ENCODE measurements around the gene CIAO2A.

The CIAO2A gene

DNA sequence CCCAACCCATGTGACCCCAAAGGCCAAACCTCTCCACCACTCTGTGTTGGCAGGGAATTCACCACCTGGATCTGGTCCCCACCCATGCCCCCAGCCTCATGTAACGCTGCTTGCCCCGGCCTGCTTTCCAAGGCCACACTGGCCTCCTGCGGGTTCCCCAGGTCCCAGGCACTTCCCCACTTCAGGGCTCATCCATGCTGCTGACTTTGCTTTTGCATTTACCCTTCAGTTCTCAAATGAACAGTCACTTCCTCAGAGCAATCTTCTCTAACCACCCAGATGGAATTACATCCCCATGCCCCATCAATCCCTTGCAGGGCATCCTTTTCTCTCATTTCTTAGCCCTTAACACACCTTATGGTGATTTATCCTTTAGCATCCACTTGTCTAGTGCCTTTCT is 56.5 kb downstream of the CIAO2A start:
- DNase-seq (ENCODE audit: low read depth): no peak
- TF ChIP-seq, protein P1, sequence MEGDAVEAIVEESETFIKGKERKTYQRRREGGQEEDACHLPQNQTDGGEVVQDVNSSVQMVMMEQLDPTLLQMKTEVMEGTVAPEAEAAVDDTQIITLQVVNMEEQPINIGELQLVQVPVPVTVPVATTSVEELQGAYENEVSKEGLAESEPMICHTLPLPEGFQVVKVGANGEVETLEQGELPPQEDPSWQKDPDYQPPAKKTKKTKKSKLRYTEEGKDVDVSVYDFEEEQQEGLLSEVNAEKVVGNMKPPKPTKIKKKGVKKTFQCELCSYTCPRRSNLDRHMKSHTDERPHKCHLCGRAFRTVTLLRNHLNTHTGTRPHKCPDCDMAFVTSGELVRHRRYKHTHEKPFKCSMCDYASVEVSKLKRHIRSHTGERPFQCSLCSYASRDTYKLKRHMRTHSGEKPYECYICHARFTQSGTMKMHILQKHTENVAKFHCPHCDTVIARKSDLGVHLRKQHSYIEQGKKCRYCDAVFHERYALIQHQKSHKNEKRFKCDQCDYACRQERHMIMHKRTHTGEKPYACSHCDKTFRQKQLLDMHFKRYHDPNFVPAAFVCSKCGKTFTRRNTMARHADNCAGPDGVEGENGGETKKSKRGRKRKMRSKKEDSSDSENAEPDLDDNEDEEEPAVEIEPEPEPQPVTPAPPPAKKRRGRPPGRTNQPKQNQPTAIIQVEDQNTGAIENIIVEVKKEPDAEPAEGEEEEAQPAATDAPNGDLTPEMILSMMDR (IDR thresholded peaks at IDR 0.05; ENCODE audit: insufficient read depth, low read depth, low read length, missing control alignments): no peak

DNA sequence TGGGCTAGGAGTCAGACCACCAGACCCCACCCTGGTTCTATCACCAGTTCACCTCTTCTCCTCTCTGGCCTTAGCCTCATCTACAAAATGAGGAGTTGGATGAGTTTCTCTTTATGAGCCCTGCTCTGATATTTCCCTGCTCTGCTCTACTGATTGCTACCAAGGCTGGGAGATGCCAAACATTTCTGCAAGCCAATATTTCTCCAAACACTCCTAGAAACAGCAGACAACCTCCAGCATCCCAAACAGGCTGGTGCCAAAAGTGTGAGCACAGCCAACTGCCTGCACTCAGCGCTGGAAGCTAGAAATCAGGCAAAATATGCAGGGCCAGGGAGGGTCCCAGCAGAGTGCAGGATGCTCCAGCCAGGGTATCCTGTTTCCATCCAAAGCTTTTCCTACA is 58.1 kb downstream of the CIAO2A start:
- DNase-seq (ENCODE audit: low read depth): no peak
- no peak overlapping the region for H3K4me3 ChIP-seq (ENCODE audit: low read length)
- TF ChIP-seq, protein P1 (IDR thresholded peaks at IDR 0.05; ENCODE audit: insufficient read depth, low read depth, low read length, missing control alignments): no peak

More for the DNA sequence above, 56.5 kb downstream of the CIAO2A start:
- no peak overlapping the region for H3K4me3 ChIP-seq (ENCODE audit: low read length)

DNA sequence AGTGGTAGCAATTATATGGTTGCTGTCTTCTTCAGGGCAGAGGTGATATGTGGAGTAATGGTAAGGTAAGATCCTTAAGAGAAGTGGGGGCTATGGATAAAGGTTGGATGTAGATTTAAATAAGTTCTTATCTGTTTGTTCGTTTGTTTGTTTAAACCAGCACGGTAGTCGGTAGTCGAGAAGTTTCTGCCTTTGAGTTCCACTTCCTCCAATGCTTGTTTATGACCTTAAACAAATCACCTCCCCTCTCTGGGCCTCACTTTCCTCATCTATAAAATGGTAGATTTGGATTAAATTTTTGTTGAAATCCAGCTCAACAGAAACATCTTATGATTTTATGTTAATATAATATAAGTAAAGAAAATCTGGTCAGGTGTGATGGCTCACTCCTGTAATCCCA is 59.1 kb downstream of the CIAO2A start:
- H3K4me3 ChIP-seq (ENCODE audit: low read length): no peak overlapping the region
- TF ChIP-seq, protein P1 (IDR thresholded peaks at IDR 0.05; ENCODE audit: insufficient read depth, low read depth, low read length, missing control alignments): no peak
- no peak for DNase-seq (ENCODE audit: low read depth)

DNA sequence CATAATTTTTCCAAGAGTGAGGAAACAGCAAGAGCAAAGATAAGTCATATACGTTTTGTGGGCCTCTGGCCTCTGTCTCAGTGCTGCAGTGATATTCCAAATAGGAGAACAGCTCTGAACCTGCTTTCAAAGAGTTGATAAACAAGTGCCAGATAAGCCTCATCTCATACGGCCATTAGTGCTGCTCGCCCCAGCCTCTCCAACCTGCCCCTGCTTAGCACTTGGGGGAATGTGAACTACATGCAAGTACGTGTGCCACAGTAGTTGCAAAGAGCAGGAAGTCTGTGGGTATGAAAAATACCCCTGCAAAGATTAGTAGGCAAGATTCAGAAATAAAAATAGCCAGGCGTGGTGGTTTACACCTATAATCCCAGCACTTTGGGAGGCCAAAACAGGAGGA is 61.3 kb downstream of the CIAO2A start:
- DNase-seq (ENCODE audit: low read depth): no peak
- TF ChIP-seq, protein P1 (IDR thresholded peaks at IDR 0.05; ENCODE audit: insufficient read depth, low read depth, low read length, missing control alignments): no peak
- no peak overlapping the region for H3K4me3 ChIP-seq (ENCODE audit: low read length)

DNA sequence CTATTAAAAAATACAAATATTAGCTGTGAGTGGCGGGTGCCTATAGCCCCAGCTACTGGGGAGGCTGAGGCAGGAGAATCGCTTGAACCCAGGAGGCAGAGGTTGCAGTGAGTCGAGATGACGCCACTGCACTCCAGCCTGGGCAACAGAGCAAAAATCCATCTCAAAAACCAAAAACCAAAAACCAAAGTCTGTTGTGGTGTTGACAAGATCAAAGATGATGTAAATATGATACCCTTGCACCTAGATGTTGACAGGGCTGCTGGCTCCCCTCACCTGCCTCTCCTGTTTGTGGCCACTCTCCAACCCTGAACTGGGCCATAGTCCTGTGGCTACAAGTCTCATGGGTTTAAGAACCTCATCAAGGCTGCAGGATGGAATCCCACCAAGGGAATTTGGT is 63.5 kb downstream of the CIAO2A start:
- DNase-seq (ENCODE audit: low read depth): no peak
- no peak overlapping the region for H3K4me3 ChIP-seq (ENCODE audit: low read length)
- TF ChIP-seq, protein P1 (IDR thresholded peaks at IDR 0.05; ENCODE audit: insufficient read depth, low read depth, low read length, missing control alignments): no peak

DNA sequence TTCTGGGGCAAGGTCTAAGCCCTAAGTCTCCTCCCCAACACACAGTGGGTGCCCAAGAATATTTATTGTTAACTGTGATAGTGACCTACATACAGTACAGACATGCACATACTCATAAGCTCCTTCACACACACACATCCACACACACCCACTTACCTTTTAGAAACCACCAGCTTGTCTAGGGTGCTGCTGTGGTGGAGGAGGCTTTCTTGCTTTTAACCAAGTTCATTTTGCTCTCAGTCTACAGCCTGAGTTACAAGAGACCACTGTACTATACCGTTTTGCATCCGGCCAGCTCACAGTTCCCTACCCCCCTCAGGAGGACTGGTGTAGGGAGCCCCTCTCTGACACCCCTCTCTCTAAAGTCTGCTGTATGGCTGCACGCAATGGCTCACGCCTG is 64.0 kb downstream of the CIAO2A start:
- DNase-seq (ENCODE audit: low read depth): no peak
- TF ChIP-seq, protein P1 (IDR thresholded peaks at IDR 0.05; ENCODE audit: insufficient read depth, low read depth, low read length, missing control alignments): no peak
- no peak overlapping the region for H3K4me3 ChIP-seq (ENCODE audit: low read length)

DNA sequence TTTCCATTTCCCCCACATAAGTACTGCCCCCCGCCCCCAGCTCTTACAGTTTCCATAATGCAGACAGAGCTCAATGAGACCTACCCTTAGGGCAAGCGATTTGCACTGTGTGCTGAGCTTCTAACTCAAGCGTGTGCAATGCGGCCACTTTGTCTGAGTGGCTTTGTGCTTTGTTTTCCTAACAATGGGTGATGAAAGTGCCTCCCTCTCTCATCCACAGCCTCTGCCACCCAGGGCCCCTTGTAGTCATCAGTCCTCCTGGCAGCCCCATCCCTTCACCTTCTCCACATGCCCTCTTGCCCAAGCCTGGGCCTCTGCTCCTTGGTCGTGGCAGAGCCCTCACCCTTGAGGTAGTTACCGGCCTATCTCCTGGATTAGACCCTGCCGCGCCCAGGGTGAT is 64.5 kb downstream of the CIAO2A start:
- no peak overlapping the region for H3K4me3 ChIP-seq (ENCODE audit: low read length)
- TF ChIP-seq, protein P1 (IDR thresholded peaks at IDR 0.05; ENCODE audit: insufficient read depth, low read depth, low read length, missing control alignments): no peak
- DNase-seq (ENCODE audit: low read depth): no peak

Measured in epithelial cell of esophagus (primary cell).